CD4-positive, CD25-positive, alpha-beta regulatory T cell (primary cell): ENCODE data around the gene BIRC5. TPM values are rescaled to one million over a fixed set of nuclear protein-coding genes. Genes with fewer than 3 reads are reported as not detected.

Experiments used
- polyA plus RNA-seq, 4 donors: library from polyadenylated mRNA; unstranded; fragments of 300-500 nt; fragmentation: Illumina TruSeq; gene quantifications; one replicate each; pipeline ENCODE4 v1.2.3, GENCODE V29; 2021
- total RNA-seq: library from RNA; stranded (reverse); gene quantifications from one replicate; pipeline ENCODE4 v1.2.3, GENCODE V29; 2022

Gene BIRC5
- total and polyA plus RNA-seq, 5 donors from 2014 or later = 2.7 to 11.5 (median 6.6) TPM

Other genes with a start within 250 kb of the BIRC5 start
- gene TMC6, start 85.5 kb upstream of the BIRC5 start, total RNA-seq = 727 TPM
- 100 to 1,000 TPM; 160 to 242 (median 213) TPM for gene TMC6, start 85.5 kb upstream of the BIRC5 start, polyA plus RNA-seq
- gene TMC8, start 83.5 kb upstream of the BIRC5 start, total RNA-seq = 454 TPM
- 10 to 100 TPM; 61.8 to 82.0 (median 74.8) TPM for gene TMC8, start 83.5 kb upstream of the BIRC5 start, polyA plus RNA-seq
- not detected for gene C17orf99, start 67.9 kb upstream of the BIRC5 start, total RNA-seq
- not detected for gene C17orf99, start 67.9 kb upstream of the BIRC5 start, polyA plus RNA-seq
- 58.5 TPM for gene SYNGR2, start 45.7 kb upstream of the BIRC5 start, total RNA-seq
- 100 to 1,000 TPM; 156 to 180 (median 170) TPM for gene SYNGR2, start 45.7 kb upstream of the BIRC5 start, polyA plus RNA-seq
- 3.2 TPM for gene TK1, start 27.2 kb upstream of the BIRC5 start, total RNA-seq
- gene TK1, start 27.2 kb upstream of the BIRC5 start, polyA plus RNA-seq = 10 to 100 TPM; 12.4 to 33.8 (median 15.0) TPM
- 3.5 TPM for gene AFMID, start 26.9 kb upstream of the BIRC5 start, total RNA-seq
- gene AFMID, start 26.9 kb upstream of the BIRC5 start, polyA plus RNA-seq = 1 to 10 TPM; 1.8 to 5.5 (median 2.6) TPM
- gene TMEM235, start 17.4 kb downstream of the BIRC5 start, total RNA-seq = not detected
- gene TMEM235, start 17.4 kb downstream of the BIRC5 start, polyA plus RNA-seq = not detected
- 218 TPM for gene SOCS3, start 145.8 kb downstream of the BIRC5 start, total RNA-seq
- 10 to 100 TPM; 26.4 to 74.2 (median 51.2) TPM for gene SOCS3, start 145.8 kb downstream of the BIRC5 start, polyA plus RNA-seq
- gene PGS1, start 164.4 kb downstream of the BIRC5 start, total RNA-seq = 50.1 TPM
- 10 to 100 TPM; 29.6 to 35.4 (median 31.5) TPM for gene PGS1, start 164.4 kb downstream of the BIRC5 start, polyA plus RNA-seq